B cell (primary cell): Measurements from ENCODE around the gene ADRM1. TPM values are rescaled to one million over a fixed set of nuclear protein-coding genes. Genes with fewer than 3 reads are reported as not detected.

ENCODE experiments used
- ATAC-seq: fragments of 200-7000 bp; cut with Tn5 transposase; one replicate; pipeline ENCODE4 v1.10.0; 2021; ENCODE audit warnings: low read depth, mild to moderate bottlenecking, moderate number of reproducible peaks, moderate library complexity
- CTCF ChIA-PET: fragments of 350-600 bp; sonication (Branson Sonifier 250); formaldehyde crosslinking; loops from one replicate; lab custom pipeline; 2021; ENCODE audit warnings: antibody characterized with exemption, inconsistent platforms; lab: Charles Lee
- POLR2A ChIA-PET: fragments of 350-600 bp; sonication (Branson Sonifier 250); formaldehyde crosslinking; loops from one replicate; lab custom pipeline; 2021; ENCODE audit warnings: antibody characterized with exemption; lab: Charles Lee
- DNase-seq: peaks from one replicate; pipeline ENCODE4 v3.0.0; 2013
- H2AFZ ChIP-seq: 2 replicates; pipeline ENCODE4 v1.6.1; 2012; ENCODE audit warnings: mild to moderate bottlenecking, low read depth, low read length; ENCODE audit not compliant: insufficient read depth, poor library complexity, severe bottlenecking
- H3K27ac ChIP-seq, 2 donors: 1 replicate in 1 of 2; 2 replicates in 1 of 2; pipeline ENCODE4 v1.5.1; 2012 to 2013; ENCODE audit warnings: low read length in 2 of 2, mild to moderate bottlenecking in 2 of 2, moderate library complexity in 1 of 2
- H3K27me3 ChIP-seq, 4 experiments: fragments of 200-600 bp in 1 of 4; sonication (generic) in 1 of 4; replicated peaks in 1 of 4; 1 replicate in 2 of 4; 2 replicates in 2 of 4; pipeline versions ENCODE4 v1.6.1 to v1.7.0; 2013 to 2016; ENCODE audit warnings: low read length in 3 of 4, mild to moderate bottlenecking in 2 of 4, mixed read lengths in 1 of 4, moderate library complexity in 1 of 4; ENCODE audit not compliant: insufficient read depth in 4 of 4, control insufficient read depth in 3 of 4; ENCODE audit errors: control extremely low read depth in 1 of 4
- H3K36me3 ChIP-seq, 2 experiments: replicated peaks in 1 of 2; 1 replicate in 1 of 2; 2 replicates in 1 of 2; pipeline versions ENCODE4 v1.6.1 to v1.7.1; 2013; ENCODE audit warnings: low read length in 1 of 2; ENCODE audit not compliant: insufficient read depth in 2 of 2, control insufficient read depth in 1 of 2; ENCODE audit errors: control extremely low read depth in 1 of 2, extremely low read depth in 1 of 2
- H3K4me1 ChIP-seq, 2 donors: fragments of 200-600 bp in 1 of 2; sonication (generic) in 1 of 2; 1 replicate in 1 of 2; 2 replicates in 1 of 2; pipeline versions ENCODE4 v1.5.1 to v1.6.1; 2013 to 2017; ENCODE audit warnings: low read length in 2 of 2; ENCODE audit not compliant: control insufficient read depth in 2 of 2, insufficient read depth in 2 of 2
- H3K4me2 ChIP-seq: replicated peaks from 2 replicates; pipeline ENCODE3; 2012; ENCODE audit warnings: mild to moderate bottlenecking, low read depth, low read length; ENCODE audit not compliant: poor library complexity, severe bottlenecking
- H3K4me3 ChIP-seq, 5 experiments: fragments of 200-600 bp in 1 of 5; sonication (generic) in 1 of 5; 1 replicate in 3 of 5; 2 replicates in 2 of 5; pipeline versions ENCODE4 v1.5.1 to v1.7.0; 2011 to 2016; ENCODE audit warnings: low read length in 4 of 5, mild to moderate bottlenecking in 4 of 5, low read depth in 2 of 5, control low read depth in 1 of 5, moderate library complexity in 1 of 5; ENCODE audit not compliant: insufficient read depth in 1 of 5; ENCODE audit errors: control extremely low read depth in 1 of 5, extremely low read depth in 1 of 5
- H3K79me2 ChIP-seq: fragments of 200-600 bp; sonication (generic); one replicate; pipeline ENCODE4 v1.6.0; 2016; ENCODE audit warnings: low read length; ENCODE audit not compliant: control insufficient read depth, insufficient read depth
- H3K9ac ChIP-seq: fragments of 200-600 bp; sonication (generic); 2 replicates; pipeline ENCODE4 v1.6.1; 2017; ENCODE audit warnings: mild to moderate bottlenecking, low read length, moderate library complexity
- H3K9me3 ChIP-seq, 3 donors: one replicate each; pipeline versions ENCODE4 v1.6.1 to v1.7.1; 2013; ENCODE audit warnings: low read length in 2 of 3; ENCODE audit not compliant: control insufficient read depth in 2 of 3, insufficient read depth in 1 of 3; ENCODE audit errors: control extremely low read depth in 1 of 3
- H4K20me1 ChIP-seq: 2 replicates; pipeline ENCODE4 v1.6.0; 2012; ENCODE audit warnings: mild to moderate bottlenecking, low read length; ENCODE audit not compliant: insufficient read depth, control insufficient read depth, poor library complexity, severe bottlenecking
- H3K27ac Mint-ChIP-seq: one replicate; pipeline ENCODE4 v1.8.0; 2021; ENCODE audit warnings: mixed read lengths
- H3K27me3 Mint-ChIP-seq: one replicate; pipeline ENCODE4 v1.8.0; 2021; ENCODE audit warnings: mixed read lengths
- H3K4me1 Mint-ChIP-seq: one replicate; pipeline ENCODE4 v1.8.0; 2021; ENCODE audit warnings: mixed read lengths
- H3K4me3 Mint-ChIP-seq: one replicate; pipeline ENCODE4 v1.8.0; 2021; ENCODE audit warnings: mixed read lengths
- H3K9me3 Mint-ChIP-seq: one replicate; pipeline ENCODE4 v1.8.0; 2022; ENCODE audit warnings: mixed read lengths; ENCODE audit not compliant: insufficient read depth
- CTCF ChIP-seq: fragments of 200-600 bp; IDR thresholded peaks from one replicate; pipeline ENCODE4 v1.8.0; 2022; ENCODE audit warnings: antibody characterized with exemption, mild to moderate bottlenecking
- EZH2 ChIP-seq: IDR thresholded peaks from 2 replicates; pipeline ENCODE4 v1.6.1; 2012; ENCODE audit warnings: borderline replicate concordance, low read depth, mild to moderate bottlenecking, moderate library complexity, low read length; ENCODE audit not compliant: insufficient read depth, poor library complexity, severe bottlenecking
- WGBS: methylation state at CpG from one replicate; pipeline ENCODE4 v1.1.5; 2013; ENCODE audit warnings: missing lambda C conversion rate; ENCODE audit not compliant: insufficient coverage; 5-methylcytosine and 5-hydroxymethylcytosine counted together
- intact Hi-C: fragments of 100-400 bp; cut with micrococcal nuclease; formaldehyde crosslinking; loops from one replicate; pipeline ENCODE4 v1.10.0; 2022
- polyA plus RNA-seq: library from polyadenylated mRNA; depleted of rRNA; stranded (reverse); fragments of >200 nt; gene quantifications from 2 replicates; pipeline ENCODE4 v1.2.3, GENCODE V29; 2012
- total RNA-seq, 2 donors: library from RNA; stranded (reverse); fragments of 120-200 nt in 1 of 2; gene quantifications; 1 replicate in 1 of 2; 2 replicates in 1 of 2; pipeline versions ENCODE4 v1.2.3 to v1.2.4, GENCODE V29; 2013 to 2022

ADRM1 gene
- total and polyA plus RNA-seq, 2 donors (not counting 1 experiment from before 2014, with no cell fraction given), result 73.9 to 87.2 TPM

DNA sequence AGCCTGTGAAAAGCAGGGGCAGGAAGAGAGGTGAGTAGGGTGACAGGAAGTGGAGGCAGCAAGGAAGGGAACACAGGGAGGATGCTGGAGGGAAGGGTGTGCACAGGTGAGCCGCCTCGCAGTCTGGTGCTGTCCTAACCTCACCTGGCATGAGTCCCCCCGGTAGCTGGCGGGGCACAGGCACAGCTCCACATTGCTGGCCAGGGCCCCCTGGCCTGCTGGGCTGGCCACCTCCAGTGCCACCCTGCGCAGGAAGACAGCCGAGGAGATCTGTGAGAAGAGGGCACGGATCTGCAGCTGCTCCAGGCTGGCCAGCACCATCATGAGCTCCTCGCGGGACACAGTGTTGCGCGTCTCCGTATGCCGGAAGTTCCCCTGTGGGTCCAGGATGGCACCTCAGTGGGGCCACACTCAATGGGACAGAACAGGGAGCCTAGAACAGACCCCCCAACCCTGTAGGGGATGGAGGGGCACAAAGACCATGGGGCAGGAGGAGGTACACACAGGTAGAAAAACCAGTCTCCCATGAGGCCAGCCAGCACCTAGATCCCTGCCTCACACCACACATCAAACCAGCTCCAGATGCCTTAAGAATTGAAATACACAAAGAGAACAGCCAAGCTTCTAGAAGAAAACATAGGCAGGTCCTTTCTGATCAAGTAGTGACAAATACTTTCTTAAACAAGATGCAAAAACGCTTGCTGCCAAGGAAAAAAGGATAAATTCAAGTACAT, 22.5 kb downstream of the ADRM1 start:
- Mint-ChIP-seq H3K9me3 (no peaks in the 10 kb centered on the region), H3K27me3 (no peaks in the 10 kb centered on the region), H3K4me3 (no peak overlapping the region), H3K4me1 (no peaks in the 10 kb centered on the region), H3K27ac (no peak overlapping the region)
- TF ChIP-seq CTCF (no peak), EZH2 (no peak)
- no peak overlapping the region for H2AFZ ChIP-seq
- H3K36me3 ChIP-seq, result peaks cover 0 to 40% of the 10 kb centered on the region in 2 experiments
- DNase-seq (no peak), ATAC-seq (no peak)
- 91% methylated on average over 13 of the region's 14 CpGs for WGBS
- intact Hi-C loops, result no loop called here
- no peak overlapping the region for H3K4me3 ChIP-seq
- no peak overlapping the region for H3K9ac ChIP-seq
- ChIA-PET POLR2A (no interaction called here), CTCF (no interaction called here)
- no peak overlapping the region for H3K27ac ChIP-seq
- no peaks in the 10 kb centered on the region for H4K20me1 ChIP-seq
- H3K4me2 ChIP-seq, result no peak overlapping the region
- H3K9me3 ChIP-seq, result no peaks in the 10 kb centered on the region
- no peaks in the 10 kb centered on the region for H3K79me2 ChIP-seq
- no peaks in the 10 kb centered on the region for H3K4me1 ChIP-seq
- H3K27me3 ChIP-seq, result no peaks in the 10 kb centered on the region

DNA sequence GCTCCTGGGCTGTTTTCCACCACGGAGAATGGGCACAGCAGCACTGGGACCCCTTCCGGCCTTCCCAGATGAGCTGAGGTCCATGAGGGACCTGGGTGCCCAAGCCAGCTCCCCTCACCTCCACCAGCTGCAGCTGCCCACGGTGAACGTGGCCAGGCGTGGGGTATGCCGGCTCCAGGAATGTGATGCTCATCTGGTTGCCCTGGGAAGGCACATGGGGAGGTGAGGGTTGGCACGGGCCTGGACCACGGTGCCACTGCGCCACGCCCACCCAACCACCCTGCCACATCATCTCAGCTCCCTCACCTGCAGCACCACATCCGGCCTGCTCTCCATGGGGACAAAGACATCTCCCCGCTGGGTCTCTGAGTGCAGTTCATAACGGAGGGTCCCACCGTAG, 23.8 kb downstream of the ADRM1 start:
- H3K4me1 ChIP-seq, result no peaks in the 10 kb centered on the region
- H3K79me2 ChIP-seq, result no peaks in the 10 kb centered on the region
- H4K20me1 ChIP-seq, result no peaks in the 10 kb centered on the region
- WGBS, result 87% methylated on average over 12 of the region's 14 CpGs
- H3K36me3 ChIP-seq, result peaks cover 0 to 46% of the 10 kb centered on the region in 2 experiments
- Mint-ChIP-seq H3K4me3 (no peak overlapping the region), H3K27me3 (no peaks in the 10 kb centered on the region), H3K9me3 (no peaks in the 10 kb centered on the region), H3K27ac (no peak overlapping the region), H3K4me1 (no peaks in the 10 kb centered on the region)
- ChIA-PET CTCF (no interaction called here), POLR2A (no interaction called here)
- TF ChIP-seq CTCF (no peak), EZH2 (no peak)
- no peak overlapping the region for H2AFZ ChIP-seq
- intact Hi-C loops, result no loop called here
- no peak overlapping the region for H3K4me2 ChIP-seq
- DNase-seq (no peak), ATAC-seq (no peak)
- no peak overlapping the region for H3K27ac ChIP-seq
- H3K4me3 ChIP-seq, result no peak overlapping the region
- H3K27me3 ChIP-seq, result no peaks in the 10 kb centered on the region
- no peak overlapping the region for H3K9ac ChIP-seq
- no peaks in the 10 kb centered on the region for H3K9me3 ChIP-seq
